H1 (cell line): Measurements from ENCODE around the gene AHRR.

Experiments
- CBX5 ChIP-seq: fragments of 300-800, 300-1000 bp; sonication (generic); IDR thresholded peaks from 2 replicates; pipeline ENCODE4 v1.7.1; 2016; ENCODE audit warnings: antibody characterized with exemption, low read length, low read depth
- CTCF ChIP-seq, 3 experiments: IDR thresholded peaks; 1 replicate in 2 of 3; 2 replicates in 1 of 3; pipeline versions ENCODE4 v1.5.1 to v1.6.1; 2011; ENCODE audit warnings: low read length in 3 of 3, mild to moderate bottlenecking in 3 of 3, inconsistent platforms in 2 of 3, low read depth in 1 of 3, moderate library complexity in 1 of 3; ENCODE audit not compliant: insufficient read depth in 1 of 3; ENCODE audit errors: control extremely low read depth in 1 of 3
- EZH2 ChIP-seq: fragments of 200-600 bp; sonication (generic); IDR thresholded peaks from 2 replicates; pipeline ENCODE4 v1.7.1; 2012; ENCODE audit warnings: low read depth, mild to moderate bottlenecking, moderate library complexity, low read length, inconsistent platforms; ENCODE audit not compliant: severe bottlenecking
- MAX ChIP-seq: IDR thresholded peaks from 2 replicates; pipeline ENCODE4 v1.6.1; 2012; ENCODE audit warnings: inconsistent platforms
- TAF1 ChIP-seq: IDR thresholded peaks from 2 replicates; pipeline ENCODE4 v1.6.1; 2011; ENCODE audit warnings: mild to moderate bottlenecking, low read depth, low read length
- USF2 ChIP-seq: IDR thresholded peaks from 2 replicates; pipeline ENCODE4 v1.6.1; 2011; ENCODE audit warnings: low read length, improper control_type of control experiment

- TF ChIP-seq TAF1 (no peak), CBX5 (no peak), EZH2 (no peak), CTCF (IDR thresholded peaks at IDR 0.05; ENCODE audit: control extremely low read depth in 1 of 3, insufficient read depth in 1 of 3, low read depth in 1 of 3, low read length in 3 of 3) (no peak), MAX (peak; percentile 90), USF2 (no peak)
These were observed 24.1 kb downstream of the AHRR start for GRCh38 chr5:345404-346195.
